22Rv1 (cell line): ENCODE results near the gene LYPD3.

Experiments
- CTCF ChIP-seq: fragments of 450-650 bp; IDR thresholded peaks from 2 replicates; pipeline ENCODE4 v1.5.1; 2017; ENCODE audit warnings: mild to moderate bottlenecking
- ZFX ChIP-seq: fragments of 450-650 bp; IDR thresholded peaks from 2 replicates; pipeline ENCODE4 v1.6.1; 2017; ENCODE audit warnings: antibody characterized with exemption, borderline replicate concordance

- no peak for TF ChIP-seq CTCF
- no peak for TF ChIP-seq ZFX
Measured at GRCh38 chr19:43471091-43471490, 5.7 kb upstream of the LYPD3 start.
